HUES64 (cell line): ENCODE measurements around the gene FABP6.

Source experiments
- H3K27ac ChIP-seq: 2 replicates; pipeline ENCODE4 v1.7.0; 2013; ENCODE audit warnings: low read depth, low read length, inconsistent platforms
- H3K27me3 ChIP-seq: 2 replicates; pipeline ENCODE4 v1.6.1; 2013; ENCODE audit warnings: mild to moderate bottlenecking, low read length; ENCODE audit not compliant: insufficient read depth
- H3K36me3 ChIP-seq: 2 replicates; pipeline ENCODE4 v1.6.1; 2013; ENCODE audit warnings: mild to moderate bottlenecking, low read length; ENCODE audit not compliant: insufficient read depth
- H3K4me1 ChIP-seq: 2 replicates; pipeline ENCODE4 v1.6.1; 2013; ENCODE audit warnings: mild to moderate bottlenecking, low read length, moderate library complexity; ENCODE audit not compliant: insufficient read depth
- H3K4me3 ChIP-seq: 2 replicates; pipeline ENCODE4 v1.5.1; 2013; ENCODE audit warnings: mild to moderate bottlenecking, low read length, moderate library complexity
- H3K9ac ChIP-seq: 2 replicates; pipeline ENCODE4 v1.6.1; 2013; ENCODE audit warnings: mild to moderate bottlenecking, low read depth, low read length
- H3K9me3 ChIP-seq: 2 replicates; pipeline ENCODE4 v1.6.1; 2013; ENCODE audit warnings: low read depth, low read length; ENCODE audit not compliant: insufficient read depth
- WGBS: fragments of 150-250, 120-280 bp; methylation state at CpG from one replicate; pipeline ENCODE4 v1.1.7; 2013; ENCODE audit warnings: missing lambda C conversion rate; 5-methylcytosine and 5-hydroxymethylcytosine counted together

The FABP6 gene

GRCh38 chr5:160278343-160278742 lies 49.0 kb downstream of the FABP6 start:
- Histone ChIP-seq H3K4me3 (no peak overlapping the region), H3K36me3 (peaks cover 43% of the 10 kb centered on the region), H3K27me3 (no peaks in the 10 kb centered on the region), H3K27ac (no peak overlapping the region), H3K9me3 (no peaks in the 10 kb centered on the region), H3K4me1 (peaks cover 11% of the 10 kb centered on the region; the same call in 1 of the 2 replicates), H3K9ac (no peak overlapping the region)
- WGBS: 87% methylated on average over 7 of the region's 7 CpGs

GRCh38 chr5:160280384-160281095 lies 51.2 kb downstream of the FABP6 start:
- 94% methylated on average over 26 of the region's 26 CpGs for WGBS
- H3K9me3 ChIP-seq: no peaks in the 10 kb centered on the region

DNA sequence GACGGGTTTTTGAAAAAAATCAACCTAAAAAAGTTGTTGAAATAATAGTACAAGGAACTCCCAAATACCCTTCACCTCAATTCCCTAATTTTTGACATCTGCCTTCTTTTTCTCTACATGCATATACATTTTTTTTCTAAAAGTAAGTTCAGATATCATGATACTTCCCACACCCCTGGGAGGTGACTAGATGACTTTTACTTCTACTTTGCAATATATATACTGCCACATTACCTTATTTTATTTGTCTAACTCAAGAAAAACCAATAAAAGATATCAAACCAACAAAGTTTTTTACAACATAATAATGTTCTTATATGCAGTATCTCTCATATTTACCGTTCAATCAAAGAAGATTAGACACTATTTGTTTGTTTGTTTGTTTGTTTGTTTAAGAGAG lies 52.0 kb downstream of the FABP6 start:
- Histone ChIP-seq H3K9me3 (no peaks in the 10 kb centered on the region), H3K27ac (no peak overlapping the region), H3K4me3 (no peak overlapping the region), H3K9ac (no peak overlapping the region), H3K36me3 (peaks cover 28% of the 10 kb centered on the region), H3K4me1 (peaks cover 15% of the 10 kb centered on the region; the same call in 1 of the 2 replicates), H3K27me3 (no peaks in the 10 kb centered on the region)
- no CpG with 5 or more reads among the region's 2 CpGs for WGBS

More at GRCh38 chr5:160280384-160281095, 51.2 kb downstream of the FABP6 start:
- H3K36me3 ChIP-seq: peaks cover 35% of the 10 kb centered on the region
- no peak overlapping the region for H3K9ac ChIP-seq
- H3K4me1 ChIP-seq: peaks cover 11% of the 10 kb centered on the region; the same call in 1 of the 2 replicates
- no peaks in the 10 kb centered on the region for H3K27me3 ChIP-seq
- no peak overlapping the region for H3K27ac ChIP-seq
- H3K4me3 ChIP-seq: no peak overlapping the region

GRCh38 chr5:160284291-160284873 lies 55.1 kb downstream of the FABP6 start:
- H3K9ac ChIP-seq: no peak overlapping the region
- no peak overlapping the region for H3K27ac ChIP-seq
- no peak overlapping the region for H3K4me3 ChIP-seq
- H3K36me3 ChIP-seq: peaks cover 14% of the 10 kb centered on the region
- H3K9me3 ChIP-seq: no peaks in the 10 kb centered on the region
- H3K4me1 ChIP-seq: peaks cover 41% of the 10 kb centered on the region
- no peaks in the 10 kb centered on the region for H3K27me3 ChIP-seq
- 96% methylated on average over 3 of the region's 4 CpGs for WGBS

- Histone ChIP-seq H3K4me3 (no peak overlapping the region), H3K27ac (no peak overlapping the region), H3K36me3 (peaks cover 5% of the 10 kb centered on the region; the same call in 1 of the 2 replicates), H3K9ac (no peak overlapping the region), H3K9me3 (no peaks in the 10 kb centered on the region), H3K27me3 (no peaks in the 10 kb centered on the region), H3K4me1 (peaks cover 48% of the 10 kb centered on the region)
- WGBS: 91% methylated on average over 2 of the region's 2 CpGs
Observed at GRCh38 chr5:160285316-160285715, 56.0 kb downstream of the FABP6 start.

DNA sequence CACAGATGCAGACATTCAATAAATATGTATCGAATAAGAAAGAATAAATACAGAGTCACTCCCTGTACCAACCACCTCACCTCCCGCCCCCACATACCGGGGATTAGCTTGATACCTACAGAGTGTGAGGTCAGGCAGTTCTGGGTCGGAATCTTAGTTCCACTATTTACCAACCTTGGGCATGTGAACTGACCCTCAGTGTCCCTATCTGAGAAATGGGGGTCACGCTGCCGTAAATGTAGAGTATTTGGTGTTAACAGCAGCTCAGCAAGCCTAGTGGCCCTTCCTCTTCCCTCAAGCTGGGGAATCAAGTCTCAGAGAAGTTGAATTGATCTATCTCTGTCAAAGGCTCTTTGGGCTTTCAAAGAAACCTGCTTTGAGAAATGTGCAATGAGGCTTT lies 57.6 kb downstream of the FABP6 start:
- WGBS: 65% methylated on average over 5 of the region's 6 CpGs
- Histone ChIP-seq H3K36me3 (no peaks in the 10 kb centered on the region), H3K9ac (peak overlapping the region; percentile 32; the same call in 1 of the 2 replicates), H3K4me1 (peaks cover 42% of the 10 kb centered on the region), H3K9me3 (no peaks in the 10 kb centered on the region), H3K27ac (peak overlapping the region; percentile 94; the same call in 1 of the 2 replicates), H3K4me3 (peak overlapping the region; percentile 17; the same call in 1 of the 2 replicates), H3K27me3 (no peaks in the 10 kb centered on the region)

DNA sequence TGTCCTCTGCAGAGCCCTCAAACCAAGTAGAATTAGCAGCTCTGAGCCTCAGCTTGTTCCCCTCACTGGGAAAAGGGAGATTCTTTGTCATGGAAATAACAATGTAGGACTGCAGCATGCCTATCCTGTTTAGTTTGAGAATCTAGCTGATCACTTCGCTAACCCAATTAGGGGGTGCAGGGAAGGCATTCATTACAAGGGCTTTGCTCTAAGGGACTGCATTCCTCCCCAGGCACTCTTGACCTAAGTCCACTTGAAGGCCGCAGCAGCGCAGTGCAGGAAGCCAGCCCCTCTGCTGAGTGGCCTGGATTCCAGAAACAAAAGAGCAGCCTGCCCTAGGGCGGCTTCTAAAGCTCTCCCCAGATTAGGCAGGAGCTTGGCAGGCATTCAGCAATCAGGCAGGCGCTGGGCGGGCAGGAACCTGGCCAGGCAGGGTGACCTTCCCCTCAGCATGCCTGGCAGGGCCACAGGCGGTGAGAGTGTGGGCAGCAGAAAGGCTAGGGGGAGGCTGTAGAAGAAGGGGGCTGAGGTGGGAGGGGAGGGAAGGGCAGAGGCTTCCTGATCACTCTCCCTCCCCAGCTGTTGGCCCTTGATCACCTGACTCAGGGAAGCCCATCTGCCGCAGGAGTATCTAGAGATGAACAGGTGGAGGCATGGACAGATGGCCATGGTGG lies 58.2 kb downstream of the FABP6 start:
- H3K27ac ChIP-seq: peak overlapping the region; percentile 94; the same call in 1 of the 2 replicates
- 5% methylated on average over 8 of the region's 8 CpGs for WGBS
- peak overlapping the region; percentile 32; the same call in 1 of the 2 replicates for H3K9ac ChIP-seq
- H3K4me1 ChIP-seq: peaks cover 37% of the 10 kb centered on the region
- no peaks in the 10 kb centered on the region for H3K36me3 ChIP-seq
- no peaks in the 10 kb centered on the region for H3K9me3 ChIP-seq
- no peaks in the 10 kb centered on the region for H3K27me3 ChIP-seq
- H3K4me3 ChIP-seq: peak overlapping the region; percentile 17; the same call in 1 of the 2 replicates
